ENCODE results near the gene WDFY3. TPM values are rescaled to one million over a fixed set of nuclear protein-coding genes. Genes with fewer than 3 reads are reported as not detected.

The WDFY3 gene
- total RNA-seq, 4 donors from 2014 or later: 103 to 141 (median 121) TPM

GRCh38 chr4:84681486-84682274 is 284.8 kb downstream of the WDFY3 start:
- no peak for DNase-seq
- no peak overlapping the region for H3K4me3 ChIP-seq (replicated peaks in 1 of 3)
- H3K27me3 ChIP-seq: no peaks in the 10 kb centered on the region
- peak overlapping the region in 1 of 3 donors; percentile 58 for H3K27ac ChIP-seq
- 89 to 95% methylated on average over 2 of the region's 2 CpGs for WGBS, 2 donors
- peaks cover 0 to 23% of the 10 kb centered on the region in 2 donors for H3K4me1 ChIP-seq
- H3K36me3 ChIP-seq: peaks cover 30 to 43% of the 10 kb centered on the region in 2 donors
- TF ChIP-seq CTCF (IDR thresholded peaks at IDR 0.05) (no peak), POLR2A (IDR thresholded peaks at IDR 0.05) (no peak)
- intact Hi-C loops (cut with DNase I): no loop called here
- no peaks in the 10 kb centered on the region for H3K9me3 ChIP-seq

GRCh38 chr4:84680956-84681355 is 285.5 kb downstream of the WDFY3 start:
- no peak overlapping the region for H3K4me3 ChIP-seq (replicated peaks in 1 of 3)
- no peaks in the 10 kb centered on the region for H3K27me3 ChIP-seq
- 94 to 95% methylated on average over 4 of the region's 4 CpGs for WGBS, 2 donors
- no peak for TF ChIP-seq CTCF (IDR thresholded peaks at IDR 0.05)
- no peak for TF ChIP-seq POLR2A (IDR thresholded peaks at IDR 0.05)
- peaks cover 0 to 23% of the 10 kb centered on the region in 2 donors for H3K4me1 ChIP-seq
- intact Hi-C loops (cut with DNase I): no loop called here
- no peak overlapping the region for H3K27ac ChIP-seq
- H3K36me3 ChIP-seq: peaks cover 30 to 38% of the 10 kb centered on the region in 2 donors
- DNase-seq: no peak
- H3K9me3 ChIP-seq: no peaks in the 10 kb centered on the region

GRCh38 chr4:84678976-84679744 is 287.3 kb downstream of the WDFY3 start:
- DNase-seq: no peak
- peaks cover 0 to 23% of the 10 kb centered on the region in 2 donors for H3K4me1 ChIP-seq
- no peak overlapping the region for H3K27ac ChIP-seq
- H3K27me3 ChIP-seq: no peaks in the 10 kb centered on the region
- H3K9me3 ChIP-seq: no peaks in the 10 kb centered on the region
- H3K4me3 ChIP-seq (replicated peaks in 1 of 3): no peak overlapping the region
- H3K36me3 ChIP-seq: peaks cover 30 to 38% of the 10 kb centered on the region in 2 donors
- 88 to 92% methylated on average over 14 of the region's 14 CpGs for WGBS, 2 donors
- intact Hi-C loops (cut with DNase I): no loop called here
- TF ChIP-seq POLR2A (IDR thresholded peaks at IDR 0.05): no peak
- TF ChIP-seq CTCF (IDR thresholded peaks at IDR 0.05): no peak

GRCh38 chr4:84677995-84678394 is 288.5 kb downstream of the WDFY3 start:
- H3K9me3 ChIP-seq: no peaks in the 10 kb centered on the region
- intact Hi-C loops (cut with DNase I): no loop called here
- no peak overlapping the region for H3K27ac ChIP-seq
- H3K27me3 ChIP-seq: no peaks in the 10 kb centered on the region
- DNase-seq: no peak
- H3K4me3 ChIP-seq (replicated peaks in 1 of 3): no peak overlapping the region
- peaks cover 0 to 17% of the 10 kb centered on the region in 2 donors for H3K4me1 ChIP-seq
- WGBS, 2 donors: 96 to 99% methylated on average over 5 of the region's 5 CpGs
- TF ChIP-seq POLR2A (IDR thresholded peaks at IDR 0.05) (no peak), CTCF (IDR thresholded peaks at IDR 0.05) (no peak)
- peaks cover 30 to 33% of the 10 kb centered on the region in 2 donors for H3K36me3 ChIP-seq

- Histone ChIP-seq H3K4me1 (peaks cover 0 to 7% of the 10 kb centered on the region in 2 donors), H3K4me3 (replicated peaks in 1 of 3) (no peak overlapping the region), H3K36me3 (peaks cover 30 to 35% of the 10 kb centered on the region in 2 donors), H3K9me3 (no peaks in the 10 kb centered on the region), H3K27ac (no peak overlapping the region), H3K27me3 (no peaks in the 10 kb centered on the region)
- DNase-seq: no peak
- intact Hi-C loops (cut with DNase I): no loop called here
- no peak for TF ChIP-seq POLR2A (IDR thresholded peaks at IDR 0.05)
- TF ChIP-seq CTCF (IDR thresholded peaks at IDR 0.05): no peak
- WGBS, 2 donors: 82 to 90% methylated on average over 9 of the region's 9 CpGs
Observed at GRCh38 chr4:84677093-84677492, 289.4 kb downstream of the WDFY3 start.
